Endometrial microvascular endothelial cells (primary cell): ENCODE measurements around the gene CCDC124. TPM values are rescaled to one million over a fixed set of nuclear protein-coding genes. Genes with fewer than 3 reads are reported as not detected.

Source experiments
- in situ Hi-C: cut with HindIII; loops from 2 replicates; pipeline ENCODE4 v1.10.0; 2017; ENCODE audit warnings: low sequenced_read_pairs, low pct_unique_long_range_greater_than_20kb; ENCODE audit errors: inconsistent ontology term
- total RNA-seq: library from RNA; depleted of rRNA; stranded (reverse); fragments of >200 nt; gene quantifications from one replicate; pipeline ENCODE4 v1.2.3, GENCODE V29; 2015; ENCODE audit errors: inconsistent ontology term

The CCDC124 gene
- total RNA-seq, 1 donor from 2014 or later, result 87.6 TPM

GRCh38 chr19:17951157-17951989, 18.6 kb downstream of the CCDC124 start:
- in situ Hi-C loops, result no loop called here

DNA sequence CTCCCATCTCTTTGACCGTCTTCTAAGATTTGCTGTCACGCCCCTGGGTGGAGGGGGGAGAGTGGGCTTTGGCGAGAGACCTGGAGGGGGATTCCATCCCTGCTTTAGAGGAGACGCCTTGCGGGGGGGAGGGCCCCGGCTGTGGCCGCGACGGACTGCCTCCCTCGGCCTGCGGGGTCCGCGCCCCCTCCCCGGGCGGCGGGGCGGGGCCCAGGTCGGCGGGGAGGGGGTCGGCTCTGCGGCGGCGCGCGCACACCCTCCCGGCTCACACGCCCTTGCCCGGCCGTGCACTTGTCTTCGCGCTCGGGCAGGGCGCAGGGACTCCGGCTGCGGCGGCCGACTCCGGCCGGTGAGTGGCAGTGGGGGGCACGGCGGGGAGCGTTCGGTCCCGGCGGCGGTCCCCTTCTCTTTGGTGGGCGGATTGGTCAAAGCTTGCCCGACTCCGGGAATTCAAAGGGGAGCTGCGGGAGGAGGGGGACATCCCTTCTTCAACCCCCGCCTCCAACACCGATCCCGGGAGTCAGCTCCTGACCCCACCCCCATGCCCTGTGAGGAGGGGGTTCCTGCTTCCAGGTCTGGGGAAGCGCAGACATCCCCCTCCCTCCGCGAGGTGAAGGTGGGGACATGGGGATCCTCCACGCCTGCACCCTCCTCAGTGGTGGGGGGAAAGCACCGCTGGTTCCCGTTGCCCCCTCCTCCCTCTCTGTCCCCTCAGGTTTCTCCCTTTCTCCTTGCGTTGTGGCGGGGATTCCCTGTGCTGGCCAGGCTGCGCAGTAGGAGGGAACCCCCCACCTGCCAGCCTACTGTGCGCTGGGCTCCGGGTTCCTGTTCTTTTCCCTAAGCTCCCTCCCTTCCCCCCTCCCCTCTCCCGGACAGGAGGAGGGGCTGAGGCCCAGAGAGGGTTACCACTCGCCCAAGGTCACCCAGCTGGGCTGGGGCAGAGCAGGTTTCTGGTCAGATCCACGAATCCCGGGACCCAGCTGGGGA, 19.5 kb downstream of the CCDC124 start:
- in situ Hi-C loops, result no loop called here

DNA sequence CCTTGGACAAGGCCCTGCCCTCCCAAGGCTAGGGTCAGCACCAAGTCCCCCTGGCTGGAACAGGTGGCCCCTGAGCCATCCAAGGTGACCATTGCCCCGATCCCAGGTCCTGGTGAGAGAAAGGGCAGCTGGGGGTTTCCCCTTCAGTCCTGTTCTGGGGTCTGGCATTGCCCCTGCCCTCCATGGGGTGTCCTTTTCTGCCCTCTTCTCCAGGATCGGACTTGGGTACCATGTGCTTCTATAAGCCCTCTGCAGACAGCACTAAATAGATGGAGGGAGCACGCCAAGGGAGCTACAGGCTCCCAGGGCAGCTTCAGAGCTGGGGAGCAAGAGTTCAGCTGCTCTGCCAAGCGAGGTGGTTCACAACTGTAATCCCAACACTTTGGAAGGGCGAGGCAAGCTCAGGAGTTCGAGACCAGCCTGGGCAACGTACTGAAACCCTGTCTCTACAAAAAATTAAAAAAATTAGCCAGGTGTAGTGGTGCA, 20.5 kb downstream of the CCDC124 start:
- in situ Hi-C loops, result no loop called here

DNA sequence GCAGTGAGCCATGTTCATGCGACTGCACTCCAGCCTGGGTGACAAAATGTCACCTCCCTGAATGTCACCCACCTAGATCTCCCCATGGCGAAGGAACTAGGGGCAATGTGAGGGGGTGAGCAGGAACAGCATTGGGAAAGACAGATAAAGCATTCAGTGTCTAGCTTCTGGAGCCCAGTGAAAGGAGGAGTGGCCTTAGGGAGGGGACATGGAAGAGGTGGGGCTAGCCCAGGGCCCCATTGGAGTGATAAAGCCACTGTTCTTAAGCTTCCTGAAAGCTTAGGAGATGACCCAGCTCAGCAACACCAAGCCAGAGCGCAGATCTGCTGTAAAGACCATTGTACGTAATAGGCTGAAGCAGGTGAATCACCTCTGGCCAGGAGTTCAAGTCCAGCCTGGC, 21.1 kb downstream of the CCDC124 start:
- in situ Hi-C loops, result no loop called here

DNA sequence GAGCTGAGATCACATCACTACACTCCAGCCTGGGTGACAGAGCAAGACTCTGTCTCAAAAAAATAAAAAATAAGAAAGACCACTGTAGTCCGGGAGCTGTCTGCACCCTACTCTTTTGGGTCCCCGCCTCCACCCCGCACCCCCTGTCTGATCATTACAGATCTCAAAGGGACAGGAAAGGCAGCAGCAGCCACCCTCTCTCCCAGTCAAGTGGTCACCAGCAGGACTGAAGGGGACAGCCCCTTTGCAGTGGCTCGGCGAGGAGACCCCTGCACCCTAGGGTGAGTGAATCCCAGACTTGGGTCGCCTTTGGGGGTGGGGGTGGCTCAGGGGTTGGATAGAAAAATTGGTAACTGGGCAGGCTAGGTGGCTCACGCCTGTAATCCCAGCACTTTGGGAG, 21.6 kb downstream of the CCDC124 start:
- in situ Hi-C loops, result no loop called here

DNA sequence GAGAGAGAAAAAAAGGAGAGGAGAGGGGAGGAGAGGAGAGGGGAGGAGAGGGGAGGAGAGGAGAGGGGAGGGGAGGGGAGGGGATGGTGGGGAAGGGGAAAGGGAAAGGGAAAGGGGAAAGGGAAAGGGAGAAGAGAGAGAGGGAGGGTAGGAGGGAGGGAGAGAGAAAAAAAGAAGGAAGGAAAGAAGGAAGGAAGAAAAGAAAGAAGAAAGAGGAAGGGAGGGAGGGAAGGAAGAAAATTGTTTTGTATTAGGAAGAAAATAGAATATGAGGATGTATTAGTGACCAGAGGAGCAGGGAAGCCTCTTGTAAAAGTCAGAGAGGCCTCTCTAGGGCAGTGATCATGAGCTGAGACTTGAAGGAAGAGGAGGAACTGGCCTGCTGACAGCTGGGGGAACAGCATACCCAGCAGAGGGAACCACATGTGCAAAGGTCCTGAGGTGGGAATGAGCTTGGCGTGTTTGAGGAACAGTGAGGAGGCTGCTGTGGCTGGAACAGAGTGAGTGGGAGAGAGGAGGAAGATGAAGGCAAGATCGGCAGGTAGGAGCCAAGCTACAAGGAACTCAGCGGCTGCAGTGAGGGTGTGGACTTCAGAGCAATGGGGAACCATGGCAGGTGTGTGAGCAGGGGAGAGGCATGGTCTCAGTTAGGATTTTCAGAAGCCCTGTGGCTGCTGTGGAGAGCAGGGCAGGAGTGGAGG, 24.5 kb downstream of the CCDC124 start:
- in situ Hi-C loops, result no loop called here

DNA sequence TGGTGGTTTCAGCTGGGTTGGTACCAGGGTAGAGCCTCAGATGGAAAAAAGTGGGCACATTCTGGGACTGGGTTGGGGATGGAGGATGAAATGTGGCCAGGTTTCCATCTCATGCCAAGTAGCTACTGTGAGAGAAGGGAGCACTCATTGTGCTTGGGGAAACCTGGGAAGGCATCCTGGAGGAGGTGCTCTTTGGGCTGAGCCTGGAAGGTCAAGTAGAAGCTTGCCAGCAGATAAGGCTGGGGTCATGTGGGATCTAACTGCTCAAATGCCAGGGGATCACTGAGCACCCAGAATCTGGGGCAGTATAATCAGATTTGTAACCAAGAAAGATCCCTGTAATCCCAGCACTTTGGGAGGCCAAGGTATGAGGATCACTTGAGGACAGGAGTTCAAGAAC, 25.1 kb downstream of the CCDC124 start:
- in situ Hi-C loops, result no loop called here

GRCh38 chr19:17963936-17964691, 31.3 kb downstream of the CCDC124 start:
- in situ Hi-C loops, result no loop called here

DNA sequence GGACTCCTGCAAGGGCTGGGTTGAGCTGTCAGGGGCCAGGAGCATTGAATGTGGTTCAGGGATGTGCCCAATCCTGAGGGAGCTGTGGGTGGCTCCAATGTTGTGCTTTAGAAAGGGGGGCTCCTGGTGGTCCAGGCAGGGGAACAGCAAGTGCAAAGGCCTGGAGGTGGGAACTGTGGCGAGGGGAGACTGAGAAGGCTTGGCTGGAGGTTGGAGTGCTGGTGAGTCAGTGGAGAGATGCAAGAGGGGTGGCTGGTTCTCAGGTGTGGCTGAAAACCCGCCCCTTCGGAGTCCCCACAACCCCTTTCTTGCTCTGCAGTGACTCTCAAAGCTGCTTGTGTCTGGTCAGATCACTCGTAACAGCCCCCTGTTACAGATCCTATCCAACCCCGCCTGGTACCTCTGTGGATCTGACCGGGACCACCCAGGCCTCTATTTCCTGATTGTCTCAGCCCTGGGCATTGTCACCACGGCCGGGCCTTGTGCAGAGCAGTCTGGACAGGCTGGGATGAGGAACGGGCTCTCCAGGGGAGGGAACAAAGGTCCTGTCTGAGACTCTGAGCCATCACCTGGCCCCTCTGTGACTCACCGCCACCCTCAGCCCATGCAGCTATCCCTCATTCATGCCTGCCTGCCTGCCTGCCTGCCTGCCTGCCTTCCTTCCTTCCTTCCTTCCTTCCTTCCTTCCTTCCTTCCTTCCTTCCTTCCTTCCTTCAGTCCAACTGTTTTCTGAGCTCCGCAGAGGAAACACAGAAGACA, 32.7 kb downstream of the CCDC124 start:
- in situ Hi-C loops, result no loop called here

- in situ Hi-C loops, result no loop called here
Observed at GRCh38 chr19:17966129-17966483, 33.3 kb downstream of the CCDC124 start.

- in situ Hi-C loops, result no loop called here
Observed at GRCh38 chr19:17966550-17967256, 33.9 kb downstream of the CCDC124 start, which contains the start of gene KCNN1. TSS of gene KCNN1 (plus strand) at chr19:17967107. CDS start at chr19:17973889, 6,782 bp downstream.

GRCh38 chr19:17967257-17968051, 34.6 kb downstream of the CCDC124 start:
- in situ Hi-C loops, result no loop called here

DNA sequence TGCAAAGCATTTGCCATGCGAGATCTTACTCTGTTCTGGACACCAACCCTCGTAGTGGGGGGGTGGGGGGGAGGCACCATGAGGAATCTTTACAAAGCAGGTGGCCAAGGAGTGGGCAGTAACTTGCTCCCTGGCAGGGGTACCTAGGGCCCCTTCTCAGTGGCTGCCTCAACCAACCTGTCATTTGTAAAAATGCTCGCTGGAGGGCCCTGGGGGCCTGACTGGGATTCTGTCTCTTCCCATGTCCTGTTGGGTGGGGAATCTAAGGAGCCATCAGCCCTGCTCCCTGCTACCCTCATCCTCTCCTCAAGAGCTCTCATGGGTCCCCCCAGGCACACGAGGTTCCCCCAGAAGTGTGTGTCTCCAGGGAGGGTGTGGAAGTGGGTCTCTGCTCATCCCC, 35.5 kb downstream of the CCDC124 start:
- in situ Hi-C loops, result no loop called here

GRCh38 chr19:17969096-17969792, 36.4 kb downstream of the CCDC124 start:
- in situ Hi-C loops, result no loop called here

GRCh38 chr19:17972230-17972629, 39.4 kb downstream of the CCDC124 start:
- in situ Hi-C loops, result no loop called here

GRCh38 chr19:17973759-17974158, 40.9 kb downstream of the CCDC124 start:
- in situ Hi-C loops, result no loop called here
